ENCODE measurements around the gene RORC. TPM values are rescaled to one million over a fixed set of nuclear protein-coding genes. Genes with fewer than 3 reads are reported as not detected.

The RORC gene
- total and polyA plus RNA-seq, 2 of the 8 experiments (the other 6 are each of a cell fraction or from before 2014, with no cell fraction given), result 0.44 to 0.54 TPM

DNA sequence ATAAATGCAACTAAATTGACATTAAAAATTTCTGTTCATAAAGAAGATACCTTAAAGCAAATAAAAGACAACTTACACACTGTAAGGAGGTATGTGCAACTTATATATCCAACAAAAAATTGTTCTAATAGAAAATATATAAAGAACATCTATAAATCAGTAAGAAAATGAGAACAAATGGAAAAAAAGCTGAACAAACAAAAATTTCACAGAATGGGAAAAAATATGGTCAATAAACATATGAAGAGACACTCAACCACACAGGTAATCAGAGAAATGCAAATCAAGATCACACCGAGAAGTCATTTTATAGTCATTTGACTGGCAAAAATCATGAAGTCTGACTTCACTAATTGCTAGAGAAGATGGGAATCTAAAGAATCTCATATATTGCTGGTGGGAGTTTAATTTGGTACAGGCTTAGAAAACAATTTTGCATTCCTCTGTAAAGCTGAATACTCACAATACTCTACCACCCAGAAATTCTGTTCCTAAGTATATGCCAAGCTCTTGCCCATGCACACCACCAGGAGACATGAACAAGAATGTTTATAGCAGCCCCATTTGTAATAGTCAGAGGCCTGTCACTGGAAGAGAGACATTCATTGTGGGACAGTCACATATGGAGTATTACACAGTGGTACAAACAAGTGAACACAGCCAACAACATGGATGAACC is 44.0 kb upstream of the RORC start (continued):
- TF ChIP-seq, protein P1, sequence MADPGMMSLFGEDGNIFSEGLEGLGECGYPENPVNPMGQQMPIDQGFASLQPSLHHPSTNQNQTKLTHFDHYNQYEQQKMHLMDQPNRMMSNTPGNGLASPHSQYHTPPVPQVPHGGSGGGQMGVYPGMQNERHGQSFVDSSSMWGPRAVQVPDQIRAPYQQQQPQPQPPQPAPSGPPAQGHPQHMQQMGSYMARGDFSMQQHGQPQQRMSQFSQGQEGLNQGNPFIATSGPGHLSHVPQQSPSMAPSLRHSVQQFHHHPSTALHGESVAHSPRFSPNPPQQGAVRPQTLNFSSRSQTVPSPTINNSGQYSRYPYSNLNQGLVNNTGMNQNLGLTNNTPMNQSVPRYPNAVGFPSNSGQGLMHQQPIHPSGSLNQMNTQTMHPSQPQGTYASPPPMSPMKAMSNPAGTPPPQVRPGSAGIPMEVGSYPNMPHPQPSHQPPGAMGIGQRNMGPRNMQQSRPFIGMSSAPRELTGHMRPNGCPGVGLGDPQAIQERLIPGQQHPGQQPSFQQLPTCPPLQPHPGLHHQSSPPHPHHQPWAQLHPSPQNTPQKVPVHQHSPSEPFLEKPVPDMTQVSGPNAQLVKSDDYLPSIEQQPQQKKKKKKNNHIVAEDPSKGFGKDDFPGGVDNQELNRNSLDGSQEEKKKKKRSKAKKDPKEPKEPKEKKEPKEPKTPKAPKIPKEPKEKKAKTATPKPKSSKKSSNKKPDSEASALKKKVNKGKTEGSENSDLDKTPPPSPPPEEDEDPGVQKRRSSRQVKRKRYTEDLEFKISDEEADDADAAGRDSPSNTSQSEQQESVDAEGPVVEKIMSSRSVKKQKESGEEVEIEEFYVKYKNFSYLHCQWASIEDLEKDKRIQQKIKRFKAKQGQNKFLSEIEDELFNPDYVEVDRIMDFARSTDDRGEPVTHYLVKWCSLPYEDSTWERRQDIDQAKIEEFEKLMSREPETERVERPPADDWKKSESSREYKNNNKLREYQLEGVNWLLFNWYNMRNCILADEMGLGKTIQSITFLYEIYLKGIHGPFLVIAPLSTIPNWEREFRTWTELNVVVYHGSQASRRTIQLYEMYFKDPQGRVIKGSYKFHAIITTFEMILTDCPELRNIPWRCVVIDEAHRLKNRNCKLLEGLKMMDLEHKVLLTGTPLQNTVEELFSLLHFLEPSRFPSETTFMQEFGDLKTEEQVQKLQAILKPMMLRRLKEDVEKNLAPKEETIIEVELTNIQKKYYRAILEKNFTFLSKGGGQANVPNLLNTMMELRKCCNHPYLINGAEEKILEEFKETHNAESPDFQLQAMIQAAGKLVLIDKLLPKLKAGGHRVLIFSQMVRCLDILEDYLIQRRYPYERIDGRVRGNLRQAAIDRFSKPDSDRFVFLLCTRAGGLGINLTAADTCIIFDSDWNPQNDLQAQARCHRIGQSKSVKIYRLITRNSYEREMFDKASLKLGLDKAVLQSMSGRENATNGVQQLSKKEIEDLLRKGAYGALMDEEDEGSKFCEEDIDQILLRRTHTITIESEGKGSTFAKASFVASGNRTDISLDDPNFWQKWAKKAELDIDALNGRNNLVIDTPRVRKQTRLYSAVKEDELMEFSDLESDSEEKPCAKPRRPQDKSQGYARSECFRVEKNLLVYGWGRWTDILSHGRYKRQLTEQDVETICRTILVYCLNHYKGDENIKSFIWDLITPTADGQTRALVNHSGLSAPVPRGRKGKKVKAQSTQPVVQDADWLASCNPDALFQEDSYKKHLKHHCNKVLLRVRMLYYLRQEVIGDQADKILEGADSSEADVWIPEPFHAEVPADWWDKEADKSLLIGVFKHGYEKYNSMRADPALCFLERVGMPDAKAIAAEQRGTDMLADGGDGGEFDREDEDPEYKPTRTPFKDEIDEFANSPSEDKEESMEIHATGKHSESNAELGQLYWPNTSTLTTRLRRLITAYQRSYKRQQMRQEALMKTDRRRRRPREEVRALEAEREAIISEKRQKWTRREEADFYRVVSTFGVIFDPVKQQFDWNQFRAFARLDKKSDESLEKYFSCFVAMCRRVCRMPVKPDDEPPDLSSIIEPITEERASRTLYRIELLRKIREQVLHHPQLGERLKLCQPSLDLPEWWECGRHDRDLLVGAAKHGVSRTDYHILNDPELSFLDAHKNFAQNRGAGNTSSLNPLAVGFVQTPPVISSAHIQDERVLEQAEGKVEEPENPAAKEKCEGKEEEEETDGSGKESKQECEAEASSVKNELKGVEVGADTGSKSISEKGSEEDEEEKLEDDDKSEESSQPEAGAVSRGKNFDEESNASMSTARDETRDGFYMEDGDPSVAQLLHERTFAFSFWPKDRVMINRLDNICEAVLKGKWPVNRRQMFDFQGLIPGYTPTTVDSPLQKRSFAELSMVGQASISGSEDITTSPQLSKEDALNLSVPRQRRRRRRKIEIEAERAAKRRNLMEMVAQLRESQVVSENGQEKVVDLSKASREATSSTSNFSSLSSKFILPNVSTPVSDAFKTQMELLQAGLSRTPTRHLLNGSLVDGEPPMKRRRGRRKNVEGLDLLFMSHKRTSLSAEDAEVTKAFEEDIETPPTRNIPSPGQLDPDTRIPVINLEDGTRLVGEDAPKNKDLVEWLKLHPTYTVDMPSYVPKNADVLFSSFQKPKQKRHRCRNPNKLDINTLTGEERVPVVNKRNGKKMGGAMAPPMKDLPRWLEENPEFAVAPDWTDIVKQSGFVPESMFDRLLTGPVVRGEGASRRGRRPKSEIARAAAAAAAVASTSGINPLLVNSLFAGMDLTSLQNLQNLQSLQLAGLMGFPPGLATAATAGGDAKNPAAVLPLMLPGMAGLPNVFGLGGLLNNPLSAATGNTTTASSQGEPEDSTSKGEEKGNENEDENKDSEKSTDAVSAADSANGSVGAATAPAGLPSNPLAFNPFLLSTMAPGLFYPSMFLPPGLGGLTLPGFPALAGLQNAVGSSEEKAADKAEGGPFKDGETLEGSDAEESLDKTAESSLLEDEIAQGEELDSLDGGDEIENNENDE (IDR thresholded peaks at IDR 0.05; ENCODE audit: insufficient replicate concordance, low read length), result no peak
- TF ChIP-seq SP4 (IDR thresholded peaks at IDR 0.05; ENCODE audit: low read length) (no peak), POLR2A (IDR thresholded peaks at IDR 0.05; ENCODE audit: control extremely low read depth in 1 of 2, low read depth in 2 of 2, low read length in 2 of 2) (no peak), GABPA (IDR thresholded peaks at IDR 0.05; ENCODE audit: borderline replicate concordance, insufficient read depth, low read length) (no peak), RAD21 (IDR thresholded peaks at IDR 0.05 in 1 of 2, conservative IDR thresholded peaks at IDR 0.05 in 1 of 2; ENCODE audit: low read depth in 2 of 2, low read length in 2 of 2) (no peak), SIRT6 (IDR thresholded peaks at IDR 0.05; ENCODE audit: low read length) (no peak), EZH2 (IDR thresholded peaks at IDR 0.05; ENCODE audit: low read depth, low read length, severe bottlenecking) (no peak)
- TF ChIP-seq, protein P2, sequence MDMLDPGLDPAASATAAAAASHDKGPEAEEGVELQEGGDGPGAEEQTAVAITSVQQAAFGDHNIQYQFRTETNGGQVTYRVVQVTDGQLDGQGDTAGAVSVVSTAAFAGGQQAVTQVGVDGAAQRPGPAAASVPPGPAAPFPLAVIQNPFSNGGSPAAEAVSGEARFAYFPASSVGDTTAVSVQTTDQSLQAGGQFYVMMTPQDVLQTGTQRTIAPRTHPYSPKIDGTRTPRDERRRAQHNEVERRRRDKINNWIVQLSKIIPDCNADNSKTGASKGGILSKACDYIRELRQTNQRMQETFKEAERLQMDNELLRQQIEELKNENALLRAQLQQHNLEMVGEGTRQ (IDR thresholded peaks at IDR 0.05; ENCODE audit: low read length), result no peak

Data from H1 (cell line).